ENCODE data around the gene ODAD4. TPM values are rescaled to one million over a fixed set of nuclear protein-coding genes. Genes with fewer than 3 reads are reported as not detected.
A peak's percentile ranks its signal among the peaks of the same experiment; 100 is the strongest.

Gene ODAD4
- total RNA-seq, 1 donor from 2014 or later, result 1.0 TPM

DNA sequence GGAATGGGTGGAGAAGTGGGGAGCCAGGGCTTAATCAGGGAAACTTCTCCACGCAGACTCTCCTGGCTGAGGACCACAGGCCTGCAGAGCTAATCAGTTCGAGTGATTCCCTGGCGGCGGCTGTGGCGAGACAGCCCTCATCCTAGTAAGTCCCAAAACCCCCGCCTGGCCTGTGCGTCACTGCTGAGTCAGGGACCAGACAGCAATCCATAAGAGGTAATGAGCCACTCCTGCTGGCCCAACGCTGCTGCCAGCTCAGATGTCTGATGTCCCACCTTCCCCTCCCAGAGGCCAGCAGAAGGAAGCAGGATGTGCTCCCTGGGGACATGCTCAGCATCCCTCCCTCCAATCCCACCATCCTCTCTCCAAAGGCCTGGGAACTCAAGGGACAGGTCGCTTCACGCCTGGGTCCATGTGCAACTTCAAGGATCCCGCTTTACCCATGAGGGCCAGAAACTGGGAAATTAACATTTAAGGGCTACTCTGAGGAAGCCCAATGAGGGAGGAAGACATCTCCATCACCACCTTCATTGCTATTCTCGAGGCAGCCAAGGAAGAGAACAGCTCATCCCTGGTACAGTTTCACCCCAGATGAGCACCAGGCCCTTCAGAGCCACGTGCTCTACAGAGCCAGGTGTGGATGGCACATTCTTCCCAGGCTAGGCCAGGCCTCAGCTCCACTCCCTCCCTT, 19.6 kb upstream of the ODAD4 start:
- Histone ChIP-seq H3K4me1 (ENCODE audit: control insufficient read depth in 3 of 3, insufficient read depth in 3 of 3, low read length in 3 of 3) (peaks cover 4 to 8% (median 4%) of the 10 kb centered on the region in 3 donors), H3K27me3 (ENCODE audit: control insufficient read depth in 3 of 3, insufficient read depth in 3 of 3, low read length in 3 of 3) (no peaks in the 10 kb centered on the region), H3K36me3 (ENCODE audit: control insufficient read depth in 3 of 3, insufficient read depth in 3 of 3, low read length in 3 of 3) (peaks cover 52 to 69% (median 66%) of the 10 kb centered on the region in 3 donors), H3K4me3 (ENCODE audit: low read length in 3 of 3) (no peak overlapping the region), H3K9ac (ENCODE audit: low read depth in 1 of 3, low read length in 3 of 3) (no peak overlapping the region), H3K27ac (ENCODE audit: low read depth, low read length) (no peak overlapping the region), H3K9me3 (ENCODE audit: control insufficient read depth in 3 of 3, low read length in 3 of 3) (no peaks in the 10 kb centered on the region)

DNA sequence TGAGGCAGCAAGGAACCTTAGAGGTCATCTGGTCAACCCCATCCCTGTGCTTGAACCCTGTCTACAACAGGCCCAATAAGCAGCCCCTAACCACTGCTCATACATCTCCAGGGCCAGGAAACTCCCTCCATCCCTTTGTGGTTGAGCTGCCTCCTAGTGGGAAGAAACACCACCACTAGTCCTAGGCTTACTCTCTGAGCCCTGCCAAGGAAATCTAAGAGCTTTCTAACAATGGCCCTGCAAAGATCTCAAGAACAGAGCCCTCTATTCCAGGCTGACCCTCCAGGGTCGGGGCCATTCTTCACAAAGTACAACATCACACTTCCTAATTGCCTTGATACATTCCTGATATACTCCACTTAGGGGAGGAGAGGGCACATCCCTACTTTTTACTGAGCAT, 17.5 kb upstream of the ODAD4 start:
- Histone ChIP-seq H3K27me3 (ENCODE audit: control insufficient read depth in 3 of 3, insufficient read depth in 3 of 3, low read length in 3 of 3) (no peaks in the 10 kb centered on the region), H3K36me3 (ENCODE audit: control insufficient read depth in 3 of 3, insufficient read depth in 3 of 3, low read length in 3 of 3) (peaks cover 46 to 52% (median 52%) of the 10 kb centered on the region in 3 donors), H3K4me1 (ENCODE audit: control insufficient read depth in 3 of 3, insufficient read depth in 3 of 3, low read length in 3 of 3) (peaks cover 11 to 17% (median 13%) of the 10 kb centered on the region in 3 donors), H3K27ac (ENCODE audit: low read depth, low read length) (no peak overlapping the region), H3K9me3 (ENCODE audit: control insufficient read depth in 3 of 3, low read length in 3 of 3) (no peaks in the 10 kb centered on the region), H3K9ac (ENCODE audit: low read depth in 1 of 3, low read length in 3 of 3) (no peak overlapping the region), H3K4me3 (ENCODE audit: low read length in 3 of 3) (no peak overlapping the region)

DNA sequence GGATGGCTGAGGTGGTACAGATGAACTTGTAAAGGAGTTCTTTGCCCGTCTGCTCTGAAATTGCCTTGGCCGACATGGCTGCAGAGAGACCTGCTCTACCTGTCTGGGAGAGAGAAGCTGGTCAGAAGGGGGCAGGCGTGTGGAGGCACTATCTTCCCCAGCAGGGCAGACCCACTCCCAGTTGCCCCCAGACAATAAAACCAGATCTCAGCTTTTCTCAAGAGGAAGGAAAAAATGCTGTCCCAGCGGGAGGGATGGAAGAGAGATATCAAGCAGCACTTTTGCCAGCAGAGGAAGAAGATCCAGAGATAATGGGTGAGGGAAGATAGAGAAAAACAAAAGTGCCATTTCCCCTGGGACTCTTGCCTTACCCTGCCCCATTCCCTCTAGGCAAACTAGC, 16.6 kb upstream of the ODAD4 start:
- H3K9ac ChIP-seq (ENCODE audit: low read depth in 1 of 3, low read length in 3 of 3), result peak overlapping the region in 1 of 3 donors; percentile 16
- no peaks in the 10 kb centered on the region for H3K9me3 ChIP-seq (ENCODE audit: control insufficient read depth in 3 of 3, low read length in 3 of 3)
- no peak overlapping the region for H3K27ac ChIP-seq (ENCODE audit: low read depth, low read length)
- H3K4me3 ChIP-seq (ENCODE audit: low read length in 3 of 3), result no peak overlapping the region
- H3K4me1 ChIP-seq (ENCODE audit: control insufficient read depth in 3 of 3, insufficient read depth in 3 of 3, low read length in 3 of 3), result peaks cover 15 to 22% (median 19%) of the 10 kb centered on the region in 3 donors
- peaks cover 44 to 47% (median 46%) of the 10 kb centered on the region in 3 donors for H3K36me3 ChIP-seq (ENCODE audit: control insufficient read depth in 3 of 3, insufficient read depth in 3 of 3, low read length in 3 of 3)
- no peaks in the 10 kb centered on the region for H3K27me3 ChIP-seq (ENCODE audit: control insufficient read depth in 3 of 3, insufficient read depth in 3 of 3, low read length in 3 of 3)

DNA sequence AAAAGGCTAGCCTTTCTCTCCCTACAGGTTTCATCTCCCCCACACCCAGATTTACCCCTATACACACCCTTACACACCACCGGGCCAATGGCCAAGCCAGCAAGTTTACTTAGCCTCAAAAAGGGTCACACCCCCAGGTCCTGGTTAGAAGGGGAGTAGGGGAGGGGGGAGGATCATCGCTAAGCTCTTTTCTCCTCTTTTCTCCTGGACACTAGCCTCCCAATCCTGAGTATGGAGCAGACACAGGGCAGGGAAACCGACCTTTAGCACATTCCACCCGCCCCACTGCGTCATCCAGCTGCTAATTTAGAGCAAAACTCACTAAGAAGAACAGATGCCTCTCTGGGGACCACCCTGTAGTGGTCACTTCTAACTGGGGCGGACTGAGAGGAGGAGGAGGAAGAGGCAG, 16.1 kb upstream of the ODAD4 start:
- peaks cover 17 to 24% (median 22%) of the 10 kb centered on the region in 3 donors for H3K4me1 ChIP-seq (ENCODE audit: control insufficient read depth in 3 of 3, insufficient read depth in 3 of 3, low read length in 3 of 3)
- peaks cover 38 to 42% (median 40%) of the 10 kb centered on the region in 3 donors for H3K36me3 ChIP-seq (ENCODE audit: control insufficient read depth in 3 of 3, insufficient read depth in 3 of 3, low read length in 3 of 3)
- no peak overlapping the region for H3K27ac ChIP-seq (ENCODE audit: low read depth, low read length)
- H3K4me3 ChIP-seq (ENCODE audit: low read length in 3 of 3), result no peak overlapping the region
- no peaks in the 10 kb centered on the region for H3K27me3 ChIP-seq (ENCODE audit: control insufficient read depth in 3 of 3, insufficient read depth in 3 of 3, low read length in 3 of 3)
- no peaks in the 10 kb centered on the region for H3K9me3 ChIP-seq (ENCODE audit: control insufficient read depth in 3 of 3, low read length in 3 of 3)
- H3K9ac ChIP-seq (ENCODE audit: low read depth in 1 of 3, low read length in 3 of 3), result no peak overlapping the region

DNA sequence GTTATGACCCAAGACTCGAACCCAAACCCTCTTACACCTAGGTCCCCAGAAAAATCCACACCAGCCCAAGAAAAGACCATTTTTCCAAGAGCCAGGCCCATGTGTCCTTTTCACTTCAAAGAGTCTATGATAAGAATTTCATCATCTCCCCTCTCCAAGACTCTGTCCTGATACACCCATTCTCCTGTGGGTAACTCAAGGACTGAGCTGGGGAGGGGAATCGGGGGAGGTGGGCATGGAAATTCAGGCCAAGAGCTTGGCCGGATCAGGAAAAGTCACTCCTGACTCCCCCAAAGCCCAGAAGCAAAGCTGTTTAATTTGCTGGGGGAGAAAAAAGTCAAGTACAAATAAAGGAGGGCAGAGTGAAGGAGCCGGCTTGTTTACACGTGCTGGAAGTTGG, 15.4 kb upstream of the ODAD4 start:
- Histone ChIP-seq H3K36me3 (ENCODE audit: control insufficient read depth in 3 of 3, insufficient read depth in 3 of 3, low read length in 3 of 3) (peaks cover 31 to 36% (median 33%) of the 10 kb centered on the region in 3 donors), H3K9me3 (ENCODE audit: control insufficient read depth in 3 of 3, low read length in 3 of 3) (no peaks in the 10 kb centered on the region), H3K4me3 (ENCODE audit: low read length in 3 of 3) (no peak overlapping the region), H3K27me3 (ENCODE audit: control insufficient read depth in 3 of 3, insufficient read depth in 3 of 3, low read length in 3 of 3) (no peaks in the 10 kb centered on the region), H3K9ac (ENCODE audit: low read depth in 1 of 3, low read length in 3 of 3) (no peak overlapping the region), H3K27ac (ENCODE audit: low read depth, low read length) (no peak overlapping the region), H3K4me1 (ENCODE audit: control insufficient read depth in 3 of 3, insufficient read depth in 3 of 3, low read length in 3 of 3) (peaks cover 23 to 31% (median 28%) of the 10 kb centered on the region in 3 donors)

DNA sequence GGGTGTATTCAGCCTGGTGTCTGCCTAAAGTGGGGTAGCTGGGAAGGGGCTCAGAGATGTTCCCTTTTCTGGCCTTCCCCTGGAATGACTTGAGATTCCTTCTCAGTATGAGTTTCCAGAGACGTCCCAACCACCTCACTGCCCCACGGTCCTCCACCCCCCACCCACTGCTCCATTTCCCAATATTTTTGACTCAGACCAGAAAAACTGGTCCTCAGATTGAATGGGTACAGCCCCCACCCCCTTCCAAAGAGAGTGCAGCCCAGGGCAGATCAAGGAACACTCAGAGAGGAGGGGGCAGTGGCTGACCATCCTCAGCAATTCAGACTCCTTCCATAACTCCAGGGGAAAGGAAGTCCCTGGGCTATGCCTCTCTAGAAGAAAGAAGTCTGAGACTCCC, 14.9 kb upstream of the ODAD4 start:
- no peak overlapping the region for H3K4me3 ChIP-seq (ENCODE audit: low read length in 3 of 3)
- H3K4me1 ChIP-seq (ENCODE audit: control insufficient read depth in 3 of 3, insufficient read depth in 3 of 3, low read length in 3 of 3), result peaks cover 24 to 31% (median 31%) of the 10 kb centered on the region in 3 donors
- no peak overlapping the region for H3K9ac ChIP-seq (ENCODE audit: low read depth in 1 of 3, low read length in 3 of 3)
- H3K27ac ChIP-seq (ENCODE audit: low read depth, low read length), result no peak overlapping the region
- no peaks in the 10 kb centered on the region for H3K27me3 ChIP-seq (ENCODE audit: control insufficient read depth in 3 of 3, insufficient read depth in 3 of 3, low read length in 3 of 3)
- peaks cover 26 to 30% (median 28%) of the 10 kb centered on the region in 3 donors for H3K36me3 ChIP-seq (ENCODE audit: control insufficient read depth in 3 of 3, insufficient read depth in 3 of 3, low read length in 3 of 3)
- H3K9me3 ChIP-seq (ENCODE audit: control insufficient read depth in 3 of 3, low read length in 3 of 3), result no peaks in the 10 kb centered on the region

DNA sequence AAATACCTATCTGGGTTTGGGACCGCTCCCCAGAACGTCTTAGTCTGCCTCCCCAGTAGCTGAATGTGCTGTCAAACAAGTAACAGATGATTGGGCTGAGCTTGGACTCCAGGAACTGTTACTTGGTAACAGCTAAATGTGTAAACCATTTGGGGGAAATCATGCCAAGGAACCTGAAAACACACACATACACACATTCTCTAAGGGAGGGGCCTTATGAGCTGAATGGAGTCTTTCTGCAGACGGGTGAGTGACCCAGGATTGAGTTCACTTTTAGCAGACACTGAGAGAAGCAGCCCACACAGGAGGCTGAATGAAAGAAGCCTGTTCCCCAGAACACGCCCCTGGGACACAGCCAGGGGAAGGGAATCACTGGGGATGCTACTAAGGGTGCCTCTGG, 13.2 kb upstream of the ODAD4 start:
- peaks cover 14 to 15% (median 15%) of the 10 kb centered on the region in 3 donors for H3K36me3 ChIP-seq (ENCODE audit: control insufficient read depth in 3 of 3, insufficient read depth in 3 of 3, low read length in 3 of 3)
- H3K9me3 ChIP-seq (ENCODE audit: control insufficient read depth in 3 of 3, low read length in 3 of 3), result no peaks in the 10 kb centered on the region
- H3K27me3 ChIP-seq (ENCODE audit: control insufficient read depth in 3 of 3, insufficient read depth in 3 of 3, low read length in 3 of 3), result no peaks in the 10 kb centered on the region
- peak overlapping the region in 2 of 3 donors; percentile 90 to 93 for H3K9ac ChIP-seq (ENCODE audit: low read depth in 1 of 3, low read length in 3 of 3)
- peaks cover 24 to 31% (median 31%) of the 10 kb centered on the region in 3 donors for H3K4me1 ChIP-seq (ENCODE audit: control insufficient read depth in 3 of 3, insufficient read depth in 3 of 3, low read length in 3 of 3)
- H3K4me3 ChIP-seq (ENCODE audit: low read length in 3 of 3), result peak overlapping the region in 1 of 3 donors; percentile 94
- H3K27ac ChIP-seq (ENCODE audit: low read depth, low read length), result no peak overlapping the region

DNA sequence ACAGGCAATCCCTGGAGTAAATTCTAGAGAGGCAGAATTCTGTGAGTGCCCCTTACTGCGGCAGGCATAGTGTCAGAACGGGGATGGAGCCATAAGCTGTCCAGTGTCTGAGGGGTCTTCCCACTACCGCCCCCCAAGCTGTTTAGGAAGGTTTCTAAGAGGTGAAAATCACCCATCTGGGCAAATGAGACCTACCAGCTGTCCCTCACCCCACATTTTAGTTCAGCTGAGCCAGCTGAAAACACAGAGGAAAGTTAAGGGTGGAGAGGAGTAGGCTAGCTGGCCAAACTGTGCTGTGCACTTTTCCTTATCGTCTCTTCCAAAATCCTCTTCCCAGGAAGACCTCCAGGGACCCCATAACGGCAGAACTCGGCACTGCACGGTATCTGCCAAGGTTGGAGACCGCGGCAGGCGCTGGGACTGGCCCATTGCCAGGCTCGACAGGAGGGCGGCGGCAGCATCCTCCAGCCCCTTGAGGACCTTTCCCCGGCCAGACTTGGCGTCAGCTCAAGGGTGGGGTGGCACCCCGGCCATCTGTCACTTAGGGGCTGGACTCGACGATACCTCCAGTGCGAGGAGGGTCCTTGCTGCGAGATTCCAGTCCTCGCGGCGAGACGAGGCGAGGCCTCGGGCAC, 12.6 kb upstream of the ODAD4 start:
- H3K36me3 ChIP-seq (ENCODE audit: control insufficient read depth in 3 of 3, insufficient read depth in 3 of 3, low read length in 3 of 3), result peaks cover 8 to 9% (median 9%) of the 10 kb centered on the region in 3 donors
- H3K4me1 ChIP-seq (ENCODE audit: control insufficient read depth in 3 of 3, insufficient read depth in 3 of 3, low read length in 3 of 3), result peaks cover 24 to 31% (median 31%) of the 10 kb centered on the region in 3 donors
- peak overlapping the region; percentile 78 for H3K27ac ChIP-seq (ENCODE audit: low read depth, low read length)
- peak overlapping the region; percentile 86 to 93 (median 90) for H3K9ac ChIP-seq (ENCODE audit: low read depth in 1 of 3, low read length in 3 of 3)
- no peaks in the 10 kb centered on the region for H3K9me3 ChIP-seq (ENCODE audit: control insufficient read depth in 3 of 3, low read length in 3 of 3)
- no peaks in the 10 kb centered on the region for H3K27me3 ChIP-seq (ENCODE audit: control insufficient read depth in 3 of 3, insufficient read depth in 3 of 3, low read length in 3 of 3)
- H3K4me3 ChIP-seq (ENCODE audit: low read length in 3 of 3), result peak overlapping the region; percentile 87 to 94 (median 93)

DNA sequence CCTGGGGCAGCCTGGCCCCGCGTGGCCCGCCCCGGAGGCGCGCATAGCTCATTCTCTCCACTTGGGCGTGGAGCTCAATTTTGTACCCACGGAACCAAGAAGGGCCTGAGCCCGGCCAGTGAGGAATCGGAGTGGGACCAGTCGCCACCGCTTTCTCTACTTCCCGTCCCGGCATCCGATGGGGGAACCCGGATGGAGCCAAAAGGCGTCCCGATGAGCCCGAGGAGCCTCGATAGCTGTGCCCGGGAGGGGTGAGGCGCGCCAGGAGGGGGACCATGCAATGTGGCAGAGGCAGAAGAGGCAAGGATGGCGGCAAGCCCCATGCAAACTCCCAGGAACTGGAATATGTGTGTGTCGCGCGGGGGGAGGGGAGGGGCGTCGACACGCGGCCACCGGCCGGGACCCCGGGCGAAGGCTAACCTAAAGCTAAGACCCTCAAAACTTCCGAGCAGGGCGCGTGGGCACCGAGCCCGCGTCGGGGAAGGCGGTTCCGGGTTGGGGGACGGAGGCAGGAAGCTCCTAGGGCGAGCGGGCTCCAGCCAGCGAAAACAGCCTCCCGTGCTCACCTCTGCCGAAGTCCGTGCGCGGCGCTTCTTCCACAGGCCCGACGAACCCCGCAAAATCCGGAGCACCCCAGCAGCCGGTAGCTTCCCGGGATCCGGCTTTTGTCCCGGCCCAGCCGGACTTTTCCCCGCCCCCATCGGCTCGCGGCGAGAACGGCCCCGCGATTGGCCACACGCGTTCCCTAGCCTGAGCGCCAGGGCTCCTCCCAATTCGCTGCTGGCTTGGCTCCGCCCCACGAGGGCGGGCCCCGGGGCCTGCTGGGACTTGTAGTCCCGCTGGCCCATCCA, 11.9 kb upstream of the ODAD4 start, which contains the start of gene ACLY:
TSS of gene ACLY (minus strand) at position 638 of the 851 bp plus-strand sequence. CDS start 5,078 bp downstream, outside the sequence.
- peaks cover under 1 to 3% (median 3%) of the 10 kb centered on the region in 3 donors for H3K36me3 ChIP-seq (ENCODE audit: control insufficient read depth in 3 of 3, insufficient read depth in 3 of 3, low read length in 3 of 3)
- peak within 1 kb of the TSS; percentile 86 to 93 (median 90) for H3K9ac ChIP-seq (ENCODE audit: low read depth in 1 of 3, low read length in 3 of 3)
- peak within 1 kb of the TSS; percentile 78 for H3K27ac ChIP-seq (ENCODE audit: low read depth, low read length)
- no peaks in the 10 kb centered on the region for H3K27me3 ChIP-seq (ENCODE audit: control insufficient read depth in 3 of 3, insufficient read depth in 3 of 3, low read length in 3 of 3)
- H3K9me3 ChIP-seq (ENCODE audit: control insufficient read depth in 3 of 3, low read length in 3 of 3), result no peaks in the 10 kb centered on the region
- peak within 1 kb of the TSS; percentile 87 to 94 (median 93) for H3K4me3 ChIP-seq (ENCODE audit: low read length in 3 of 3)
- H3K4me1 ChIP-seq (ENCODE audit: control insufficient read depth in 3 of 3, insufficient read depth in 3 of 3, low read length in 3 of 3), result peaks cover 24 to 31% (median 31%) of the 10 kb centered on the region in 3 donors

Measured in skeletal muscle tissue (tissue), 4 donors.